HEK293 (cell line): Measurements from ENCODE around the gene MRPL4.

ENCODE experiments used
- GLI2 ChIP-seq: fragments of 450-650 bp; formaldehyde crosslinking; IDR thresholded peaks from 2 replicates; pipeline ENCODE4; 2017; ENCODE audit warnings: missing biosample characterization, missing genetic modification characterization, low read depth, borderline replicate concordance
- PRDM2 ChIP-seq: fragments of 450-650 bp; formaldehyde crosslinking; IDR thresholded peaks from 2 replicates; pipeline ENCODE4 v1.5.1; 2016; ENCODE audit warnings: missing biosample characterization, missing genetic modification characterization, borderline replicate concordance
- SP2 ChIP-seq: fragments of 450-650 bp; formaldehyde crosslinking; IDR thresholded peaks from 2 replicates; pipeline ENCODE4 v1.5.1; 2016; ENCODE audit warnings: missing biosample characterization, missing genetic modification characterization
- TCF7L2 ChIP-seq: IDR thresholded peaks from 2 replicates; pipeline ENCODE4 v1.6.1; 2011; ENCODE audit warnings: low read depth, mild to moderate bottlenecking, inconsistent platforms, low read length, moderate library complexity, borderline replicate concordance
- ZNF138 ChIP-seq: fragments of 450-650 bp; formaldehyde crosslinking; IDR thresholded peaks from 2 replicates; pipeline ENCODE4 v1.5.1; 2016; ENCODE audit warnings: missing biosample characterization, missing genetic modification characterization, borderline replicate concordance
- ZNF501 ChIP-seq: fragments of 450-650 bp; formaldehyde crosslinking; IDR thresholded peaks from 2 replicates; pipeline ENCODE4 v1.5.1; 2016; ENCODE audit warnings: missing biosample characterization, missing genetic modification characterization
- ZNF510 ChIP-seq: fragments of 450-650 bp; formaldehyde crosslinking; IDR thresholded peaks from 2 replicates; pipeline ENCODE4 v1.5.1; 2018; ENCODE audit warnings: mild to moderate bottlenecking, missing genetic modification characterization, missing biosample characterization; ENCODE audit not compliant: insufficient replicate concordance
- ZNF561 ChIP-seq: fragments of 450-650 bp; IDR thresholded peaks from 2 replicates; pipeline ENCODE4 v1.5.1; 2018; ENCODE audit warnings: missing biosample characterization, missing genetic modification characterization, borderline replicate concordance
- ZNF660 ChIP-seq: fragments of 450-650 bp; IDR thresholded peaks from 2 replicates; pipeline ENCODE4 v1.5.1; 2018; ENCODE audit warnings: missing biosample characterization, mild to moderate bottlenecking, missing genetic modification characterization
- TF ChIP-seq, protein P1 (sequence below): fragments of 450-650 bp; formaldehyde crosslinking; IDR thresholded peaks from 2 replicates; pipeline ENCODE4 v1.5.1; 2016; ENCODE audit warnings: missing biosample characterization, missing genetic modification characterization
- TF ChIP-seq, protein P2 (sequence below): fragments of 450-650 bp; formaldehyde crosslinking; IDR thresholded peaks from 2 replicates; pipeline ENCODE4 v1.5.1; 2016; ENCODE audit warnings: missing biosample characterization, missing genetic modification characterization

GRCh38 chr19:10293637-10294367 lies 41.8 kb downstream of the MRPL4 start:
- TF ChIP-seq ZNF138 (tag by site-specific recombination), result no peak
- TF ChIP-seq, protein P1, sequence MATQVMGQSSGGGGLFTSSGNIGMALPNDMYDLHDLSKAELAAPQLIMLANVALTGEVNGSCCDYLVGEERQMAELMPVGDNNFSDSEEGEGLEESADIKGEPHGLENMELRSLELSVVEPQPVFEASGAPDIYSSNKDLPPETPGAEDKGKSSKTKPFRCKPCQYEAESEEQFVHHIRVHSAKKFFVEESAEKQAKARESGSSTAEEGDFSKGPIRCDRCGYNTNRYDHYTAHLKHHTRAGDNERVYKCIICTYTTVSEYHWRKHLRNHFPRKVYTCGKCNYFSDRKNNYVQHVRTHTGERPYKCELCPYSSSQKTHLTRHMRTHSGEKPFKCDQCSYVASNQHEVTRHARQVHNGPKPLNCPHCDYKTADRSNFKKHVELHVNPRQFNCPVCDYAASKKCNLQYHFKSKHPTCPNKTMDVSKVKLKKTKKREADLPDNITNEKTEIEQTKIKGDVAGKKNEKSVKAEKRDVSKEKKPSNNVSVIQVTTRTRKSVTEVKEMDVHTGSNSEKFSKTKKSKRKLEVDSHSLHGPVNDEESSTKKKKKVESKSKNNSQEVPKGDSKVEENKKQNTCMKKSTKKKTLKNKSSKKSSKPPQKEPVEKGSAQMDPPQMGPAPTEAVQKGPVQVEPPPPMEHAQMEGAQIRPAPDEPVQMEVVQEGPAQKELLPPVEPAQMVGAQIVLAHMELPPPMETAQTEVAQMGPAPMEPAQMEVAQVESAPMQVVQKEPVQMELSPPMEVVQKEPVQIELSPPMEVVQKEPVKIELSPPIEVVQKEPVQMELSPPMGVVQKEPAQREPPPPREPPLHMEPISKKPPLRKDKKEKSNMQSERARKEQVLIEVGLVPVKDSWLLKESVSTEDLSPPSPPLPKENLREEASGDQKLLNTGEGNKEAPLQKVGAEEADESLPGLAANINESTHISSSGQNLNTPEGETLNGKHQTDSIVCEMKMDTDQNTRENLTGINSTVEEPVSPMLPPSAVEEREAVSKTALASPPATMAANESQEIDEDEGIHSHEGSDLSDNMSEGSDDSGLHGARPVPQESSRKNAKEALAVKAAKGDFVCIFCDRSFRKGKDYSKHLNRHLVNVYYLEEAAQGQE, result no peak
- TF ChIP-seq, protein P2, sequence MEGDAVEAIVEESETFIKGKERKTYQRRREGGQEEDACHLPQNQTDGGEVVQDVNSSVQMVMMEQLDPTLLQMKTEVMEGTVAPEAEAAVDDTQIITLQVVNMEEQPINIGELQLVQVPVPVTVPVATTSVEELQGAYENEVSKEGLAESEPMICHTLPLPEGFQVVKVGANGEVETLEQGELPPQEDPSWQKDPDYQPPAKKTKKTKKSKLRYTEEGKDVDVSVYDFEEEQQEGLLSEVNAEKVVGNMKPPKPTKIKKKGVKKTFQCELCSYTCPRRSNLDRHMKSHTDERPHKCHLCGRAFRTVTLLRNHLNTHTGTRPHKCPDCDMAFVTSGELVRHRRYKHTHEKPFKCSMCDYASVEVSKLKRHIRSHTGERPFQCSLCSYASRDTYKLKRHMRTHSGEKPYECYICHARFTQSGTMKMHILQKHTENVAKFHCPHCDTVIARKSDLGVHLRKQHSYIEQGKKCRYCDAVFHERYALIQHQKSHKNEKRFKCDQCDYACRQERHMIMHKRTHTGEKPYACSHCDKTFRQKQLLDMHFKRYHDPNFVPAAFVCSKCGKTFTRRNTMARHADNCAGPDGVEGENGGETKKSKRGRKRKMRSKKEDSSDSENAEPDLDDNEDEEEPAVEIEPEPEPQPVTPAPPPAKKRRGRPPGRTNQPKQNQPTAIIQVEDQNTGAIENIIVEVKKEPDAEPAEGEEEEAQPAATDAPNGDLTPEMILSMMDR (tag by site-specific recombination), result no peak
- no peak for TF ChIP-seq GLI2 (tag by site-specific recombination)
- no peak for TF ChIP-seq SP2
- TF ChIP-seq ZNF501 (tag by site-specific recombination), result no peak
- no peak for TF ChIP-seq TCF7L2
- no peak for TF ChIP-seq PRDM2
- TF ChIP-seq ZNF561 (tag by site-specific recombination), result no peak
- TF ChIP-seq ZNF510 (tag by site-specific recombination), result no peak
- TF ChIP-seq ZNF660 (tag by site-specific recombination), result no peak
